ENCODE results near the gene LDLRAD4.

LDLRAD4 gene

DNA sequence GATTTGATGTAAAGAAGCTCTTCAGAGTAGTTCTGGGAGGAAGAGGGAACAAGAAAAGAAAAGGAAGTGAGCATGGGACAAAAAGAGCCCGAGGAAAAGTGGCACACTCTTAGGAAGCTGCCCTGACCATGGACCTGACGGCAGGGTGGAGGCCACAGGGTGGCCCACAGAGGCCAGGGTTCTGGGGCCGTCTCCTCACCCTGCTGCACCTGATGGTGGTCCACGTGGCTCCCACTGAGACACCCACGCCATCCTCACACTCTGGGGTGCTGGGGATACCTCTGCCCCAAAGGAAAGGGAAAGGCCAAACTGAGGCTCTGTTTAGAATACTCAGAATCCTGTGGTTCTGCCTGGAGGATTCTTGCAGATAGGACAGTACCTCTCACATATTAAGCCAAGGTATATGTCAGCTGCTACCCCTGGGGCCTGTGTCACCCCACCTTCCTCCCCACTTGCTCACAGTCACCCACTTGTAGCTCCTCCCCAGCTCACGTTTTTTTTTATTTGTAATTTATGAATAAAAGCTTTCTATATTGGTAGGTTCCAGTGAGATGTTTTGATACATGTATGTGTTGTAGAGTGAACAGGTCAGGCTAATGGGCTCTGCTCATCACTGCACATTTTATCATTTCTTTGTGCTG, 171.1 kb downstream of the LDLRAD4 start:
- ChIA-PET POLR2A (no interaction called here), CTCF (interaction anchor here (0.7 kb wide), 1 partner anchor 14 kb away, joined by 3 read pairs; no protein-coding TSS in a partner anchor)
- Histone ChIP-seq H3K27ac (ENCODE audit: insufficient read depth in 1 of 2, low read depth in 1 of 2, low read length in 2 of 2, poor library complexity in 1 of 2, severe bottlenecking in 2 of 2) (no peak overlapping the region), H3K36me3 (ENCODE audit: control insufficient read depth in 4 of 4, insufficient read depth in 4 of 4, low read length in 3 of 4) (peaks cover 0 to 12% (median 7%) of the 10 kb centered on the region in 4 experiments), H3K4me1 (ENCODE audit: control extremely low read depth in 1 of 4, control insufficient read depth in 4 of 4, insufficient read depth in 4 of 4, low read length in 3 of 4) (peaks cover 0 to 2% (median 0%) of the 10 kb centered on the region in 4 experiments), H3K4me3 (ENCODE audit: control insufficient read depth in 1 of 7, extremely low read depth in 1 of 7, insufficient read depth in 4 of 7, low read depth in 2 of 7, low read length in 6 of 7) (no peak overlapping the region), H3K9me3 (ENCODE audit: control extremely low read depth in 1 of 5, control insufficient read depth in 4 of 5, insufficient read depth in 2 of 5, low read depth in 1 of 5, low read length in 4 of 5) (no peaks in the 10 kb centered on the region), H3K27me3 (replicated peaks in 2 of 5; ENCODE audit: control insufficient read depth in 4 of 5, insufficient read depth in 5 of 5, low read length in 4 of 5) (no peaks in the 10 kb centered on the region)
- DNase-seq: no peak
- WGBS (ENCODE audit: insufficient coverage): 85% methylated on average over 4 of the region's 6 CpGs

DNA sequence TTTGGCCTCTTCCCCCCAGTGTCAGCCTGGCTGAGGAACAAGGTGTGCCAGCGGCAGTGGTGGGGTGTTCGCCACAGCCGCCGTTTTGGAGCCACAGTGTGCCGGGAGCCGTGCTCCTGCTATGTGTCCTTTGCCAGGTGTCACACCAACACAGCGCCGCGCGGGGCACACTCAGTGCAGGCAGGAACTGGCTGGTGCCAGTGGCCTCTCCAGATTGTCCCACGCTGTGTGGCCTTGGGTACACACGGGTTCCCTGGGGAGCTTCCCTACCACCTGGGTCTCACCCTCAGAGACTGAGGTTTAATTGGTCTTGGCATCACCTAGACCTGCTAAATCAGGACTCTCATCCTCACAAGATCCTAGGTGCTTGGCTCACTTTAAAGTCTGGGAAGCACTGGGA, 171.6 kb downstream of the LDLRAD4 start:
- Histone ChIP-seq H3K4me1 (ENCODE audit: control extremely low read depth in 1 of 4, control insufficient read depth in 4 of 4, insufficient read depth in 4 of 4, low read length in 3 of 4) (peaks cover 0 to 2% (median 0%) of the 10 kb centered on the region in 4 experiments), H3K36me3 (ENCODE audit: control insufficient read depth in 4 of 4, insufficient read depth in 4 of 4, low read length in 3 of 4) (peaks cover 0 to 12% (median 7%) of the 10 kb centered on the region in 4 experiments), H3K4me3 (ENCODE audit: control insufficient read depth in 1 of 7, extremely low read depth in 1 of 7, insufficient read depth in 4 of 7, low read depth in 2 of 7, low read length in 6 of 7) (no peak overlapping the region), H3K27ac (ENCODE audit: insufficient read depth in 1 of 2, low read depth in 1 of 2, low read length in 2 of 2, poor library complexity in 1 of 2, severe bottlenecking in 2 of 2) (no peak overlapping the region), H3K27me3 (replicated peaks in 2 of 5; ENCODE audit: control insufficient read depth in 4 of 5, insufficient read depth in 5 of 5, low read length in 4 of 5) (no peaks in the 10 kb centered on the region), H3K9me3 (ENCODE audit: control extremely low read depth in 1 of 5, control insufficient read depth in 4 of 5, insufficient read depth in 2 of 5, low read depth in 1 of 5, low read length in 4 of 5) (no peaks in the 10 kb centered on the region)
- ChIA-PET CTCF (interaction anchor here (0.7 kb wide), 1 partner anchor 14 kb away, joined by 3 read pairs; no protein-coding TSS in a partner anchor), POLR2A (no interaction called here)
- 99% methylated on average over 9 of the region's 12 CpGs for WGBS (ENCODE audit: insufficient coverage)
- DNase-seq: no peak

DNA sequence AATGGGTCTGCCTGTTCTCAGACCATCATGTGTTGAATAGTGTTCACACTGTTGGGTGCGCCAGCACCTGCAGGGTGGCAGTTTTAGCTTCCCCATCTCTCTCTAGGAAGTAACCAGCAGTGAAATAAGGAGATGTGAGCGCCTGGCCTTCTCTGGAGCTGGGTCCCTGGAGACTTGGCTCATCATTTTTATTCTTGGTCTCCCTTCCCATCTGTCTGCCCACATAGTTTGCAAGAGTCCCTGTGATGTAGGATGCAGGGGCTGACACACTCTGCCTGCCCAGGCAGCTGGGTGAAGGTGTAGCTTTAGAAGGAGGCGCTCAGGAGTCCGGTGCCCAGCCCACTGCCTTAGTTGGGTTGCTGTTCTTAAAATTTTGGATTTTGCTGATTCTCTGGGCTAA, 172.2 kb downstream of the LDLRAD4 start:
- no peak overlapping the region for H3K4me3 ChIP-seq (ENCODE audit: control insufficient read depth in 1 of 7, extremely low read depth in 1 of 7, insufficient read depth in 4 of 7, low read depth in 2 of 7, low read length in 6 of 7)
- 94% methylated on average over 3 of the region's 4 CpGs for WGBS (ENCODE audit: insufficient coverage)
- no peak for DNase-seq
- H3K27ac ChIP-seq (ENCODE audit: insufficient read depth in 1 of 2, low read depth in 1 of 2, low read length in 2 of 2, poor library complexity in 1 of 2, severe bottlenecking in 2 of 2): no peak overlapping the region
- ChIA-PET POLR2A (no interaction called here), CTCF (no interaction called here)
- H3K36me3 ChIP-seq (ENCODE audit: control insufficient read depth in 4 of 4, insufficient read depth in 4 of 4, low read length in 3 of 4): peaks cover 0 to 12% (median 7%) of the 10 kb centered on the region in 4 experiments
- no peaks in the 10 kb centered on the region for H3K9me3 ChIP-seq (ENCODE audit: control extremely low read depth in 1 of 5, control insufficient read depth in 4 of 5, insufficient read depth in 2 of 5, low read depth in 1 of 5, low read length in 4 of 5)
- H3K27me3 ChIP-seq (replicated peaks in 2 of 5; ENCODE audit: control insufficient read depth in 4 of 5, insufficient read depth in 5 of 5, low read length in 4 of 5): no peaks in the 10 kb centered on the region
- H3K4me1 ChIP-seq (ENCODE audit: control extremely low read depth in 1 of 4, control insufficient read depth in 4 of 4, insufficient read depth in 4 of 4, low read length in 3 of 4): peaks cover 0 to 2% (median 0%) of the 10 kb centered on the region in 4 experiments

DNA sequence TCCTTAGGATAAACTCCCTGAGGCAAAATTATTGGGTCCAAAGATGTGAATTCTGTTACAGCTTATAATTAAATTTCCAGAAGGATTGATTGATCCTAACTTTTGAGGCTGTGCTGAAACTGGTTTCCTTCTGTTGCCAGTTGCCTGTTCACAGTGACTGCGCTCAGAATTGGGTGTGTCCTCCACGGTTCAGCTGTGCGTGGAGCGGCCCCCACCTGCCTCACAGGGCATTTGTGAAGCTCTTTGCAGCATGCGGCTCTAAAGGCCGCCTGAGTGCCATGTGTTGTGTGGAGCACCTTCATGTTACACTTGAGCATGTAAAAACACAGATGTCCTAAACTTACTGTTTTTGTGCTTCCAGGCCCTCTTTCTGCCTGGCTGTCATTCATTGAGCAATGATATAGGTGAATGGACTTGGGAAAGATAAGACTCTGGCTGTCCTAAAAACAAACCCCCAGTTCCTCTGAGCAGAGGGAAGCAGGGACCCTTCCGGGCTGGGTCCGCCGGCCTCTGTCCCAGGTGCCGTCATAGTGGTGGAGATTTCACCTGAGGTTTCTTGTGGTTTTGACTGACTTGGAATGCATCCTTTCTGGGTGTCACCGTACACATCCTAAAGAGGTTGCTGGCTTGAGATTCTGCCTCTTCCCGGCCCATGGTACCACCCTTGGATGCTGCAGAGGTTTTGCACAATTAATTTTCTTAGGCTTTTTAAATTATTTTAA, 173.6 kb downstream of the LDLRAD4 start:
- over 99% methylated on average over 10 of the region's 12 CpGs for WGBS (ENCODE audit: insufficient coverage)
- no peak for DNase-seq
- Histone ChIP-seq H3K27me3 (replicated peaks in 2 of 5; ENCODE audit: control insufficient read depth in 4 of 5, insufficient read depth in 5 of 5, low read length in 4 of 5) (no peaks in the 10 kb centered on the region), H3K36me3 (ENCODE audit: control insufficient read depth in 4 of 4, insufficient read depth in 4 of 4, low read length in 3 of 4) (peaks cover 0 to 12% (median 7%) of the 10 kb centered on the region in 4 experiments), H3K4me1 (ENCODE audit: control extremely low read depth in 1 of 4, control insufficient read depth in 4 of 4, insufficient read depth in 4 of 4, low read length in 3 of 4) (peaks cover 0 to 2% (median 0%) of the 10 kb centered on the region in 4 experiments), H3K9me3 (ENCODE audit: control extremely low read depth in 1 of 5, control insufficient read depth in 4 of 5, insufficient read depth in 2 of 5, low read depth in 1 of 5, low read length in 4 of 5) (no peaks in the 10 kb centered on the region), H3K4me3 (ENCODE audit: control insufficient read depth in 1 of 7, extremely low read depth in 1 of 7, insufficient read depth in 4 of 7, low read depth in 2 of 7, low read length in 6 of 7) (no peak overlapping the region), H3K27ac (ENCODE audit: insufficient read depth in 1 of 2, low read depth in 1 of 2, low read length in 2 of 2, poor library complexity in 1 of 2, severe bottlenecking in 2 of 2) (no peak overlapping the region)
- CTCF ChIA-PET: no interaction called here
- POLR2A ChIA-PET: no interaction called here

DNA sequence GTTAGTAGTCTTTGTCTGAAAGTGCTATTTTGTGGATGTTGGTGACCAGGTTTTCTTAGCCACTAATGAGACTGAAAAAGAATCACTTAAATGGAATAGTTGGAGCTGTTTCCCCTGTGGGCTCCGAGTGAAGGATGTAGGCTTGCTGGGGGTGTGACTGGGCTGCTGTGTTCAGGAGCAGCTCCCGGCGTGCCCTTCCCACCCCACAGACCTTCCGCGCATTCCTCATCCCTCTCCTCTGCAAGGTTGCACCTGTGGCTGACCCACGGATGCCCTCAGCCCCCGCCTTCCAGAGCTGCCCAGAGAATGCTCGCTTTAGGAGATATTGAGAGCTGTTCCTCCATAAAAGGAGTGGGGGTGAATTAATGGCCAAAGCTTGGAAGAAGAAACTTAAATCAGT, 174.3 kb downstream of the LDLRAD4 start:
- H3K4me3 ChIP-seq (ENCODE audit: control insufficient read depth in 1 of 7, extremely low read depth in 1 of 7, insufficient read depth in 4 of 7, low read depth in 2 of 7, low read length in 6 of 7): no peak overlapping the region
- DNase-seq: no peak
- ChIA-PET POLR2A (no interaction called here), CTCF (no interaction called here)
- peaks cover 0 to 8% (median 5%) of the 10 kb centered on the region in 4 experiments for H3K36me3 ChIP-seq (ENCODE audit: control insufficient read depth in 4 of 4, insufficient read depth in 4 of 4, low read length in 3 of 4)
- H3K27me3 ChIP-seq (replicated peaks in 2 of 5; ENCODE audit: control insufficient read depth in 4 of 5, insufficient read depth in 5 of 5, low read length in 4 of 5): no peaks in the 10 kb centered on the region
- H3K9me3 ChIP-seq (ENCODE audit: control extremely low read depth in 1 of 5, control insufficient read depth in 4 of 5, insufficient read depth in 2 of 5, low read depth in 1 of 5, low read length in 4 of 5): no peaks in the 10 kb centered on the region
- WGBS (ENCODE audit: insufficient coverage): 97% methylated on average over 6 of the region's 8 CpGs
- no peak overlapping the region for H3K27ac ChIP-seq (ENCODE audit: insufficient read depth in 1 of 2, low read depth in 1 of 2, low read length in 2 of 2, poor library complexity in 1 of 2, severe bottlenecking in 2 of 2)
- H3K4me1 ChIP-seq (ENCODE audit: control extremely low read depth in 1 of 4, control insufficient read depth in 4 of 4, insufficient read depth in 4 of 4, low read length in 3 of 4): peaks cover 0 to 2% (median 0%) of the 10 kb centered on the region in 4 experiments

DNA sequence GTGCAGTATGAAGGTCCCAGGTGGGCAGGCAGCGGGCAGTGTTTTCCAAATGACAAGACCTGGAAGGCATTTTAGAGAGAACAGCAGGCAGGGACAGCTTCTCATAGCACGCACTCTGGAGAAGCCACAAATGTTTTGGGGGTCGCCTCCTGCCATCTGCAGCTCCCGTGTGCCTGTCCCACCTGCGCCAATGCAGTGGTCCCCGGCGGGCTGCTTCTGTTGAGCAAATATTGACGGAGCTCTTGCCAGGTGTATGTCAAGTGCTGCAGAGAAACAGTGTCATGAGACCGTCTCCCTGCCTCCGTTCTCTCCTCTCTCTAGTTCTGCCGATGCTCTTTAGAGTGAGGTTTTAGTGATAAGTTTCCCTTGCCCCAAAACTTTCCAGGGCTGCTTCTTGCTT, 174.8 kb downstream of the LDLRAD4 start:
- ChIA-PET CTCF (no interaction called here), POLR2A (no interaction called here)
- H3K9me3 ChIP-seq (ENCODE audit: control extremely low read depth in 1 of 5, control insufficient read depth in 4 of 5, insufficient read depth in 2 of 5, low read depth in 1 of 5, low read length in 4 of 5): no peaks in the 10 kb centered on the region
- no peak overlapping the region for H3K4me3 ChIP-seq (ENCODE audit: control insufficient read depth in 1 of 7, extremely low read depth in 1 of 7, insufficient read depth in 4 of 7, low read depth in 2 of 7, low read length in 6 of 7)
- peaks cover 0 to 2% (median 0%) of the 10 kb centered on the region in 4 experiments for H3K4me1 ChIP-seq (ENCODE audit: control extremely low read depth in 1 of 4, control insufficient read depth in 4 of 4, insufficient read depth in 4 of 4, low read length in 3 of 4)
- H3K36me3 ChIP-seq (ENCODE audit: control insufficient read depth in 4 of 4, insufficient read depth in 4 of 4, low read length in 3 of 4): peaks cover 0 to 8% (median 2%) of the 10 kb centered on the region in 4 experiments
- no peaks in the 10 kb centered on the region for H3K27me3 ChIP-seq (replicated peaks in 2 of 5; ENCODE audit: control insufficient read depth in 4 of 5, insufficient read depth in 5 of 5, low read length in 4 of 5)
- DNase-seq: no peak
- 94% methylated on average over 11 of the region's 11 CpGs for WGBS (ENCODE audit: insufficient coverage)
- H3K27ac ChIP-seq (ENCODE audit: insufficient read depth in 1 of 2, low read depth in 1 of 2, low read length in 2 of 2, poor library complexity in 1 of 2, severe bottlenecking in 2 of 2): no peak overlapping the region

DNA sequence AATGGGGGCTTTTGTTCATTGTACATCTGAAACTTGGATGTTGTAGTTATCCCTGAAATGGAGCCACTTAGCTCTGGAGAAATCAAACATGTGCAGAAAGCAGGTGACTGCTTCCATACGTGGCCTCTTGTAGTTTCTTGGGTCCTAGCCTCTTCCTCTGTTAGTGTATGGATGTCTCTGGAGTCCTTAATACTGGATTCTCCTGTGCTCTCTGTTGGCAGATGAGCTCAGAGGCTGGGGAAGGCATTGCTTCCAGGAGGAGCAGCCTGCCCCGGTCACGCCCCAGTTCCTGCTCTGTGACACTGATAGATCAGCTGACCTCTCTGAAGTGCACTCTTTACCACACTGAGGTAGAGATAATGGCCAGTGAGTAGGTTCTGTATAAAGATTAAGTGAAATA, 176.2 kb downstream of the LDLRAD4 start:
- no peak for DNase-seq
- H3K27me3 ChIP-seq (replicated peaks in 2 of 5; ENCODE audit: control insufficient read depth in 4 of 5, insufficient read depth in 5 of 5, low read length in 4 of 5): no peaks in the 10 kb centered on the region
- H3K27ac ChIP-seq (ENCODE audit: insufficient read depth in 1 of 2, low read depth in 1 of 2, low read length in 2 of 2, poor library complexity in 1 of 2, severe bottlenecking in 2 of 2): no peak overlapping the region
- H3K4me3 ChIP-seq (ENCODE audit: control insufficient read depth in 1 of 7, extremely low read depth in 1 of 7, insufficient read depth in 4 of 7, low read depth in 2 of 7, low read length in 6 of 7): no peak overlapping the region
- peaks cover 0 to 2% (median 0%) of the 10 kb centered on the region in 4 experiments for H3K4me1 ChIP-seq (ENCODE audit: control extremely low read depth in 1 of 4, control insufficient read depth in 4 of 4, insufficient read depth in 4 of 4, low read length in 3 of 4)
- CTCF ChIA-PET: interaction anchor here (1.0 kb wide), 1 partner anchor 13 kb away, joined by 4 read pairs; no protein-coding TSS in a partner anchor
- WGBS (ENCODE audit: insufficient coverage): 100% methylated on average over 2 of the region's 3 CpGs
- POLR2A ChIA-PET: no interaction called here
- H3K36me3 ChIP-seq (ENCODE audit: control insufficient read depth in 4 of 4, insufficient read depth in 4 of 4, low read length in 3 of 4): peaks cover 0 to 5% (median 0%) of the 10 kb centered on the region in 4 experiments
- no peaks in the 10 kb centered on the region for H3K9me3 ChIP-seq (ENCODE audit: control extremely low read depth in 1 of 5, control insufficient read depth in 4 of 5, insufficient read depth in 2 of 5, low read depth in 1 of 5, low read length in 4 of 5)
